Fibroblast of mammary gland (primary cell): ENCODE data around the gene MACROH2A1.

ENCODE experiments used
- DNase-seq: peaks from one replicate; pipeline ENCODE4 v3.0.0-alpha.2; 2010; ENCODE audit warnings: low read depth
- H3K4me3 ChIP-seq: 2 replicates; pipeline ENCODE4 v1.5.1; 2011; ENCODE audit warnings: low read depth, mild to moderate bottlenecking, low read length, moderate library complexity; ENCODE audit not compliant: control insufficient read depth
- TF ChIP-seq, protein P1 (sequence below): conservative IDR thresholded peaks from 2 replicates; pipeline ENCODE4 v1.5.1; 2011; ENCODE audit warnings: low read depth, low read length, inconsistent platforms; ENCODE audit not compliant: control insufficient read depth, insufficient read depth

Gene MACROH2A1

DNA sequence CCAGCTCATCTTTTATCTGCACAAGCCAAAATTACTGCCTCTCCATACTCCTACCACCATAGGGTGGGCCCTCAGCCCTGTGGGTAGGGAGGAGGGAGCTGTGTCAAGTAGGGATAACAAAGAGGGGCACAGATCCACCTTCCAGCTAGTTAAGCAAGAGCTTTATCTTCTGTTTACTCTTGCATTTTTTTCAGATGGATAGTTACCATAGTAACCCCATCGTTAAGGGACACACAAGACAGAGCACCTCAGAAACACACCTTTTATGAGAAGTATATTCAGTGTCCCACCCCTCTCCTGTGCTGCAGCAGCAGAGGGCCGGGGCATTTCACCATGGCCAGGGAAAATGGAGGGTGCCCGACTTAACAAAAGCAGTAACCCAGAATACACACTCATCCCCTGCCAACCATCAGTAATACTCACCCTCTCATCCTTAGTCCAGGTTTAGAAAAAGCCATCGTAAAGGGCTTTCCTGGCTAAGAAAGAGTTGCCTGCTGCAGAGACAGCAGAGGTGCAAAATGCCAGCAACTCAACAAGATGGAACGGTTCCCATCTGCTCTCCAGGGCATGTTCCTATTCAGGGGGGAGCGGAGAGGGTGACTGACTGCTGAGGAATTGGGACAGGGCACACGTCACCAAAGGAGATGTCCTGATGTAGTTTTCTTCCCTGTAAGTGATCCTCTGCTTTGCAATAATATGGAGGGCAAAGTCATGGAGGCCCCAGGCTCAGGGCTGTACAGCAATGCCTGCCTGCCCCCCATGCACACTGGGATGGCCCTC, 25.1 kb downstream of the MACROH2A1 start:
- TF ChIP-seq, protein P1, sequence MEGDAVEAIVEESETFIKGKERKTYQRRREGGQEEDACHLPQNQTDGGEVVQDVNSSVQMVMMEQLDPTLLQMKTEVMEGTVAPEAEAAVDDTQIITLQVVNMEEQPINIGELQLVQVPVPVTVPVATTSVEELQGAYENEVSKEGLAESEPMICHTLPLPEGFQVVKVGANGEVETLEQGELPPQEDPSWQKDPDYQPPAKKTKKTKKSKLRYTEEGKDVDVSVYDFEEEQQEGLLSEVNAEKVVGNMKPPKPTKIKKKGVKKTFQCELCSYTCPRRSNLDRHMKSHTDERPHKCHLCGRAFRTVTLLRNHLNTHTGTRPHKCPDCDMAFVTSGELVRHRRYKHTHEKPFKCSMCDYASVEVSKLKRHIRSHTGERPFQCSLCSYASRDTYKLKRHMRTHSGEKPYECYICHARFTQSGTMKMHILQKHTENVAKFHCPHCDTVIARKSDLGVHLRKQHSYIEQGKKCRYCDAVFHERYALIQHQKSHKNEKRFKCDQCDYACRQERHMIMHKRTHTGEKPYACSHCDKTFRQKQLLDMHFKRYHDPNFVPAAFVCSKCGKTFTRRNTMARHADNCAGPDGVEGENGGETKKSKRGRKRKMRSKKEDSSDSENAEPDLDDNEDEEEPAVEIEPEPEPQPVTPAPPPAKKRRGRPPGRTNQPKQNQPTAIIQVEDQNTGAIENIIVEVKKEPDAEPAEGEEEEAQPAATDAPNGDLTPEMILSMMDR, result no peak
- H3K4me3 ChIP-seq, result no peak overlapping the region
- DNase-seq, result peak; percentile 31

DNA sequence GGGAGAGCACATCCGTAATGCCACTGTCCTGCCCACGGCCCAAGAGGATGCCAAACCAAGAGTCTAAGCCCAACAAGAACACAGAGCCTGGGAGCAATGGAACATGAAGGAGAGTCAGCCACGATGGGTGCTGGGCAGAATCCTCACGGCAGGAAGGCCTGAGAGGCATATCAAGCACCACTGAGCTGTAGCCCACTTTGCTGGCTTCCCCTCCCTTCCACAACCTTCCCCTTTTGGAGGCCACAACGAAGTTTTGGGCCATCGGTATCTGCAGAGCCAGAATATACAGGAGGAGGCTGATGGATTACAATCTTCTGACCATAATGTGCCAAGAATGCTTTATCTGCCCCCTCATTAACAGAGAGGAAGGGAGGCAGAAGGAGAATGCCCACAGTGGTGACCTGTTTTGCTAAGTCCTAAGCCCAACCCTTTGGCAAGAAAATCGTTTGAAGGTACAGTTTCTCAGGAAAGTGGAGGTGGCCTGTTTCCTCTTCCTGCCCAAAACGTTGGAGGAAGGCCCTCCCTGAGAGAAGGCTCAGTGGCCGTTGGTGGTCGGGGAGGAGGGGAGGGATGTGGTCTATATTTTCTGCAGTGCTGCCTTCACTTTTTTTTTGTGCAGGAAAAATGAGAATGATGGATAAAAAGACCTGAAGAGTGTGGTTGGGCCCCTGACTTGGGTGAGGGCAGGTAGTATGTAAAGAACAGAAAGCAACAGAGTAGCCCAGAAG, 26.2 kb downstream of the MACROH2A1 start:
- no peak for DNase-seq
- H3K4me3 ChIP-seq, result no peak overlapping the region
- TF ChIP-seq, protein P1, result no peak

DNA sequence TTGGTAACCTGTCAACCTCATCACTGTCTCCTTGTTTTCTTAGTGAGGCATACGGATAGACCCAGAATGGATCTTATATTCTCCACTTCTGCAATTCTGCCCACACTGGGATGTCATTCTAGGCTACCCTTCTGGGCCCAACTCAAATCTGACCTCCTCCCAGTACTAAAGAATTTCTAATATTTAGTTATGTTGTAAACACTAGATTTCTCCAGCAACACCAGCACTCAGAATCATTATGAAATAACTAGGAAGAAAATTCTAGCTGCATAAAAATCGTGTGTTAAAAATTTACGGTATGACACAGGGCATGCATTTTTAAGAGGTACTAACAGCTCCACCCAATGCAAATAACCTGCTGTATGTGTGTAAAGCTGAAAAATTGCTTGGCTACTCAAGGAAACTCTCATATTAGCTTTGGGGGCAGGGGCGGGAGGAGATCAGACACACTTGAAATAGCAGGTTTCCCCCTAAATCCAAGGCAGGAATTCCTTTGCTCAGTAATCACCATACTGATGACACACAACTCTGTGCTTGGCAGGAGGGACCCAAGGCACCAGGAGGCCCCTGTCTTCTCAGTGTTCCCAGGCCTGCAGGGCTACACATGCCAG, 27.3 kb downstream of the MACROH2A1 start:
- TF ChIP-seq, protein P1, result no peak
- DNase-seq, result peak; percentile 23

DNA sequence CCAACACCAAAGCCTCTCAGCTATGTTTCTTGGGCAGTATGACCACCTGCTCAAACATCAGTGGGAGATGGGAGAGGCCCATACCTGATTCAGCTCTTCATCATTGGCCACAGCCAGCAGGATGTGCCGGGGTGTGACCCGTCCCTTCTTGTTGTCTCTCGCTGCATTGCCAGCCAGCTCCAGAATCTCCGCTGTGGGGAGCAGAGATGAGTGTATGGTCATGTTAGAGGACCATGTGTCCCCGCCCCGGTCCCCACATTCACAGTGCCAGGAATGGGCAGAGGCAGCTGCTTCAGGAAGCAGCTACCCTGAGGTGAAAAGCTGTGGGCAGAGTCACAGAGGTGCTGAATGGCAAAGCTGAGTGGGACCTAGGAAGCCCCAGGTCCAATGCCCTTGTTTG, 29.1 kb downstream of the MACROH2A1 start:
- no peak for DNase-seq
- H3K4me3 ChIP-seq, result no peak overlapping the region
- TF ChIP-seq, protein P1, result no peak

More for the DNA sequence above, 27.3 kb downstream of the MACROH2A1 start:
- no peak overlapping the region for H3K4me3 ChIP-seq

DNA sequence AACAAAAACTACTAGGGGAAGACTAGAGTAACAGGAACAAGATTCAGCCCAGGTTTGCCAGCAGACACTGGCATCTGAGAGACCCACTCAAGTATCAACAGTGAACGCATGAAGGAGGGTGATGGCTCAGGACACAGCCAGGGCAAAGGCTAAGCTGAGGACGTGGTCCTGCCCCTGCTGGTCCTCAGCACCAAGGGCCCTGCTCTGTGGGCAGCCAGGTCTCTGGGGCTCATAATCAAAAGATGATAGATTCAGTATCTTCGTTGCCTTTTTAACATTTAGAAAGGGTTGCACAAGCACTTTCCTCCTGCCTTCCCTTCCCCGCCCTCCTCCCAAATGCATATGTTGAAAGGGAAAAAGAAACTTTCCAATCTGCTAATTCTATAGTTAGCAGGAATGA, 31.5 kb downstream of the MACROH2A1 start:
- H3K4me3 ChIP-seq, result no peak overlapping the region
- DNase-seq, result no peak
- TF ChIP-seq, protein P1, result no peak

DNA sequence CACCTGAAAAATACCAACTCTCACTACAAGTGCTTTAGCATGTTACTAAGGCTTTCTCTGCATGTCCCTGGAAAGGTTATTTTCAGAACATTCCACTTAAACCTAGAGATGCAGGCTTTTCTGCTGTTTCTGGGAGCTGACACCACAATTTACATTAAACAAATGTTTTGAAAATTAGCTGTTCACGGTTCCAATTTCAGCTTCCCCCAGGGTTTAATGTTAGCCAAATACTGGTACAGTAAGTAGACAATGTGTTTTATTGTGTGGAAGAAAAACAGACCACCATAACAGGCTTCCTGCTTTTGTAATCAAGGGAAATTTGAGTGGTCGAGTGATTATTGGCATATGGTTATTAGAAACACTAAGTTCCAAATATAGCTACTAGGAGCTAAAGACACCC, 32.0 kb downstream of the MACROH2A1 start:
- no peak for DNase-seq
- TF ChIP-seq, protein P1, result no peak
- H3K4me3 ChIP-seq, result no peak overlapping the region
